HG02870 (cell line): ENCODE data around the gene FOLH1.
"Not testable (repeated sequence)": the region's sequence is repeated elsewhere in the genome, so short reads cannot be mapped to it uniquely, and the experiment has no call there.

Source experiments
- ATAC-seq: cut with Tn5 transposase; IDR thresholded peaks from one replicate; pipeline ENCODE4 v1.9.1; 2021; ENCODE audit warnings: mild to moderate bottlenecking, moderate library complexity; ENCODE audit not compliant: unreplicated experiment

FOLH1 gene

DNA sequence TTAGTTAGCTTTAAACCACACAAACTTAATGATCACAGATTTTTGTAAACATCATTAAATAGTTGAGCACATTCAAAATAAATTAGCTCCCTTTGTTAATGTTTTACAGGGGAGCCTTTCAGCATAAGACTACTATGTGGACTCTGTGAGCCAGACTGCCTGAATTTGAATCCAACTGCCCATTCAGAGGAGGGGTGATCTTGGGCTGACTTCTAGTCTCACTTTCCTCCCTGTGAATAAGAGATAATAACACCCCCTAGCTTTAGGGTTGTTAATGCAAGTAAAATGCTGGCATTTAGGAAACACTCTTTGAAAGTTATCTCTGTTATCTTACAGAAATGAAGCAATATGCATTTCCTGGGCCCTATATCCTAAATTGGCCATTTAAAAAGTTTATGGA, 23.6 kb downstream of the FOLH1 start:
- not testable (repeated sequence) for ATAC-seq

DNA sequence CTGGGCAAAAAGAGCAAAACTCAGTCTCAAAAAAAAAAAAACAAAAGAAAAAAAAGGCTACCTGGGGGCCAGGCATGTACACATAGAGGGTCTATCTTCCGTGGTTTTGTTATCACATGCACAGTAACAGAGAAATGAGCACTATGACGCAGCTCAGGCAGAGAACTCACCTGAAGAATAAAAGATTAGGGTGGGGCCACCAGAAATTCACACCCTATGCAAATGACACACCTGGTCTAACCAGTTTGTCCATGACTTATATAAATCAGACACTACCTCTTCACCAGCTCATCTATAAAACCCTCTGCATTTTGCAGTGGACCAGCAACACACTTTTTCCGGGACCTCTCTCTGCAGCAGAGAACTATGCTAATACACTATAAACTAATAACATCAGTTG, 30.5 kb downstream of the FOLH1 start:
- not testable (repeated sequence) for ATAC-seq

DNA sequence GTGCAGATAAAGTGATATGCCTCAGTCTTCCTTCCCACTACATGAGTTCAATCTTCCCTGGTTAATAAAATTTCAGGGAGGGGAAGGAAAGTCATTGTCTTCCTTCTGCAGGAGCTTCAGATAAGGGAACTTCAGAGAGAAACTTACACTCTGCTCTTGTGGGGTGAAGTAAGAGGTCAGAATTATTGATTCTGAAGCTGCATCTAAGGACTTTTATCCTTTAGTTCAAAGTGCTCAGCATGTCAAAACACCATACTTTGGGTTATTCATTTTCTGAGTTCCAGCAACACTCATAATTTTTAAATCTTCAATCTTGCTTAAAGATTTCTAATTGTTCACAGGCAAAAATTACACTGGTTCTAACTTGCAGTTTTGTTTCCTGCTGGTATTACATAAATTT, 33.0 kb downstream of the FOLH1 start:
- ATAC-seq = not testable (repeated sequence)

DNA sequence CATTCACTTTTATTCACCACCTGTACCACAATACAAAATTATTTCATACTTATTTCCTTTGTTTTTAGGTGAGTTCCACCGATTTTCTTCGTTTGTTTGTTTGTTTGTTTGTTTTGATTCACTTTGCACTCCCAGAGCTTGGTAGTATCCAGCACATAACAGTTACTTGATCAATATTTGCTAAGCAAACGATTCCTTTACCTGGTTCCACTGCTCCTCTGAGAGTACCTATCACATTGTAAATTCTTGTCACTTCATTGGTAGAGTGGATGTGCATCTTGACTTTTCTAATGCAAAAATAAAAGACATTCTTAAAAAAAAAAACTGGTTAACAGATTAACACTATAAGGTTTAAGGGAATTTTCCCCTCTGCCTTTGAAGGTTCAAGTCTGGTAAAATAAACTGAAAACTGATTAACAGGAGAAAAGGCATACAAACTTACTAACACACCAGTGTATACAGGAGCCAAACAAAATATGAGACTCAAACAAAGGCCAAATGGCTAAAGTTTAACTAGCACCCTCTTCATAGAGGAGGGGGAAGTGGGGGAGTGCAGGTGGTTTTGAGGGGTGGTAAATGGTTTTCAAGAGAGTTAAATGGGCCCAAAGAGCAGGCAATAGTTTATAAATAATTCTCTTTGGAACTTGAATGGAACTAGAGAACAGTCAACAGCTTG, 33.6 kb downstream of the FOLH1 start:
- ATAC-seq = not testable (repeated sequence)

DNA sequence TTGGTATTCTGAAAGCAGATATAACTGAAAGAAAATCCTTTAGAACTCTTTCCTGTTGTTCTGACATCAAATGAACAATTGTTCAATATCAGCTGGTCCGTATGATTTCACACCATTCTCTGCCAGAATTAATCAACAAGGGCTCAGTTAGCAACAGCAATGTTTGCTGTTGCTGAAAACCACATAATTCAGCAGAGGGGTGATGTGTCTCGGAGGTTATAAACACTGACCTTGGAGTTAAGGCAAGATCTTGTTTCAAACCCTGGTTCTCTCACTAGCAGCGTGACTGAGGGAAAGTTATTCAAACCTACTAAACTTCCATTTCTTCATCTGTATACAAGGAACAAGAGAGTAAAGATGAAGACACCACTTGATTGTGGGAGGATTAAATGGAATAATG, 36.8 kb downstream of the FOLH1 start:
- ATAC-seq = not testable (repeated sequence)

DNA sequence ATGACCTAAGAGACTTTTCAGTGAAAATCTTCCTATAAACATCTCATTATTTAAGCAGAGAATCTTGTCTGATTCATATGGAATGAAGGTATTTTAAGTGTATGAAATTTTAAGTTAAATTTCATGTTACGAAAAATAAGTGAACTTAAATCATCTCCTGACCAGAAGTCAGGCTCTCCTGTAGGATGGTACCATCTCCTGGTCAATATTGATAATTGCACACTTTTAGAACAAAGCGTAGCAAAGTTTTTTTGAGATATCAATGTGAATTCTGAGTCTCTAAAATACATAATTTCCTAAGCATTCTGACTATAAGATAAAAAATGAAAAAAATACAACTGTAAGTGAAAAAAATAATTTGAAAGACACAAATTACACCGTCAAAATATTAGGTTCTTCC, 38.8 kb downstream of the FOLH1 start:
- ATAC-seq = not testable (repeated sequence)

DNA sequence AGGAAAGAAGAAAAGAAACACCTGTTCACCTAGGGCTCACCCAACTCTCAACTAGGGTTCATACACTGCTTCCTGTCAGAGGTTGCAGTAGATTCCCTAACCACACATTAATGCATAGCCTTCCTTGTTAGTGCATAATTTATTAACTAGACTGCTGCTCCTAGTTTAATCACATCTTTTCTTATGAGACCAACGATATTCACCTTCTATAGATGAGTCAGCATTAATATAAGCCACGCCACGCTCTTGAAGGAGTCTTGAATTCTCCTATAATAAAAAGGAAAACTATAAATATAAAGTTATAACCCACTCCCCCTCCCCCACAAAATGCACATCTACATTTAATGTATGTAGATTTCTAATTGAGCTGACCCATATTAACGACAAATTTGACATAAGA, 39.4 kb downstream of the FOLH1 start:
- not testable (repeated sequence) for ATAC-seq

DNA sequence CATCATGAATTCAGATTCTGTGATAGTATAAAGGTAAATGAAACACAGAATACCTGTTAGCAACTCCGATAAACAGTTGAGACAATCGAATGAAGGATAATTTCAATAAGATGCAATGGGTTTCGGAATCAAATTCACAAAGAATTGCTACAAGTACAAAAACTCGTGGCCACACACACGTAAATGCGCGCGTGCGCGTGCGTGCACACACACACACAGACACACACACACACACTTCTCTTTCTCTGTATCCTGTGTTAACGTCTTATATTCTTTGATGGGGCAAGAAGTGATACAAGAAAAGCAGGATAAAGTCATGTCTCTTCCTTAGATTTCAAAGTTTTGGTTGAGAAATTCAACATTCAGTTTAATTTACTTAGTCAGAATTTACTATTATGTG, 57.2 kb downstream of the FOLH1 start:
- no peak for ATAC-seq

DNA sequence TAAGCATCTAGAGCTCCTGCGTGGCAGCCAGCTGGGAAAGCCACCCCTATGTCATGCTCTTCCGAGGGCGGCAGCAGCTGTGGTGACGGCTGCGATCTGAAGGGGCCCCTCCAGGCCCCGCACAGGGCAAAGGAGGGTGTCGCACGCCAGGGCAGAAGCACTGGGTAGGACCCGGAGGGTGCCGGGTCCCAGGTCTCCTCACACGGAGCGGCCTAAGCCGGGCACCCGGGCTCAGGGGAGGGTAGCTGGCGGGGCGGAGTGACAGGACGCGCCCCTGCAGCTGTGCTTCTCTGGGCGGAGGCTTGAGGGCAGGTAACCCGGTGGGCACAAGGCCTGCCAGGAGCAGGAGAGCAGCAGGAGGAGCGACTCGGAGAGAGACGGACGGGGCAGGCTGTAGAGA, 106.0 kb downstream of the FOLH1 start:
- not testable (repeated sequence) for ATAC-seq
